ENCODE measurements around the gene LPXN. TPM values are rescaled to one million over a fixed set of nuclear protein-coding genes. Genes with fewer than 3 reads are reported as not detected.

The LPXN gene
- total and polyA plus RNA-seq, 8 donors = 3.2 to 10.4 (median 5.0) TPM

GRCh38 chr11:58493676-58494075, 82.0 kb downstream of the LPXN start:
- Histone ChIP-seq H3K4me1 (no peaks in the 10 kb centered on the region), H3K9me3 (no peaks in the 10 kb centered on the region), H3K27ac (no peak overlapping the region), H3K27me3 (no peaks in the 10 kb centered on the region), H3K4me3 (no peak overlapping the region), H3K36me3 (no peaks in the 10 kb centered on the region)
- WGBS, 2 donors = 76 to 81% methylated on average over 2 of the region's 2 CpGs
- DNase-seq (no peak), ATAC-seq (no peak), FAIRE-seq (no peak)
- intact Hi-C loops (cut with DNase I) = no loop called here
- TF ChIP-seq CTCF (IDR thresholded peaks at IDR 0.05) = no peak

- intact Hi-C loops (cut with DNase I) = no loop called here
Observed at GRCh38 chr11:58490827-58491226, 84.8 kb downstream of the LPXN start.

GRCh38 chr11:58487170-58487569, 88.5 kb downstream of the LPXN start:
- H3K4me3 ChIP-seq = no peak overlapping the region
- no peaks in the 10 kb centered on the region for H3K4me1 ChIP-seq
- DNase-seq (no peak), FAIRE-seq (no peak), ATAC-seq (no peak)
- no peaks in the 10 kb centered on the region for H3K27me3 ChIP-seq
- intact Hi-C loops (cut with DNase I) = no loop called here
- H3K27ac ChIP-seq = no peak overlapping the region
- no peaks in the 10 kb centered on the region for H3K9me3 ChIP-seq
- TF ChIP-seq CTCF (IDR thresholded peaks at IDR 0.05) = no peak
- no peaks in the 10 kb centered on the region for H3K36me3 ChIP-seq

More at GRCh38 chr11:58490827-58491226, 84.8 kb downstream of the LPXN start:
- no peak overlapping the region for H3K27ac ChIP-seq
- no peak for DNase-seq
- H3K4me3 ChIP-seq = no peak overlapping the region
- H3K27me3 ChIP-seq = no peaks in the 10 kb centered on the region
- no peak for FAIRE-seq
- H3K4me1 ChIP-seq = no peaks in the 10 kb centered on the region
- no peaks in the 10 kb centered on the region for H3K9me3 ChIP-seq
- ATAC-seq = no peak
- H3K36me3 ChIP-seq = no peaks in the 10 kb centered on the region
- 63 to 69% methylated on average over 2 of the region's 2 CpGs for WGBS, 2 donors
- no peak for TF ChIP-seq CTCF (IDR thresholded peaks at IDR 0.05)

DNA sequence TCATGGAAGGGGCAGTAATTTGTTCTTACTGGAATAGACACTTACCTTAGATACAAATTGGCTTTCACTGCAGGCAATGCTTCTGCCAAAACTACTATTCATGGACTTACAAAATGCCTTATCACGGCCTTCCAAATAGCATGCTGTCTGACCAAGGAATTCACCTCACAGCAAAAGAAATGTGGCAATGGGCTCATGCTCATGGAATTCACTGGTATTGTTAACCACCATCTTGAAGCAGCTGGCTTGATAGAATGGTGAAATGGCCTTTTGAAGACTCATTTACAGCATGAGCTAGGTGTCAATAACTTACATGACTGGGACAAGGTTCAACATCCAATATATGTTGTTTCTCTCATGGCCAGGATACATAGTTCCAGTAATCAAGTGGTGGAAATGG, 89.7 kb downstream of the LPXN start:
- Histone ChIP-seq H3K27ac (no peak overlapping the region), H3K27me3 (no peaks in the 10 kb centered on the region), H3K4me3 (no peak overlapping the region), H3K36me3 (no peaks in the 10 kb centered on the region), H3K4me1 (no peaks in the 10 kb centered on the region), H3K9me3 (no peaks in the 10 kb centered on the region)
- intact Hi-C loops (cut with DNase I) = no loop called here
- ATAC-seq (no peak), FAIRE-seq (no peak), DNase-seq (no peak)
- 81 to 100% methylated on average over 1 of the region's 1 CpG for WGBS, 2 donors
- no peak for TF ChIP-seq CTCF (IDR thresholded peaks at IDR 0.05)

Other genes starting within 250 kb of the LPXN start
- not detected for gene OR5B17, start 216.8 kb downstream of the LPXN start, total RNA-seq
- gene OR5B17, start 216.8 kb downstream of the LPXN start, polyA plus RNA-seq = not detected
- gene OR5B3, start 169.0 kb downstream of the LPXN start, total RNA-seq = not detected
- not detected for gene OR5B3, start 169.0 kb downstream of the LPXN start, polyA plus RNA-seq
- gene OR5B2, start 147.7 kb downstream of the LPXN start, total RNA-seq = not detected
- gene OR5B2, start 147.7 kb downstream of the LPXN start, polyA plus RNA-seq = not detected
- gene OR5B12, start 133.6 kb downstream of the LPXN start, total RNA-seq = not detected
- not detected for gene OR5B12, start 133.6 kb downstream of the LPXN start, polyA plus RNA-seq
- gene OR5B21, start 67.8 kb downstream of the LPXN start, total RNA-seq = not detected
- not detected for gene OR5B21, start 67.8 kb downstream of the LPXN start, polyA plus RNA-seq
- 10 to 100 TPM; 14.2 to 23.0 (median 21.0) TPM for gene ZFP91, start 3.2 kb upstream of the LPXN start, total RNA-seq
- gene ZFP91, start 3.2 kb upstream of the LPXN start, polyA plus RNA-seq = 10 to 100 TPM in 1 of 2 donors, 1 to 10 TPM in 1; 6.3 to 12.6 TPM
- gene CNTF, start 46.8 kb upstream of the LPXN start, total RNA-seq = under 1 TPM; 0.31 to 0.63 (median 0.51) TPM
- gene CNTF, start 46.8 kb upstream of the LPXN start, polyA plus RNA-seq = under 1 TPM; 0.28 to 0.30 TPM
- gene GLYAT, start 156.1 kb upstream of the LPXN start, total RNA-seq = under 1 TPM in 2 of 6 donors, not detected in 4; 0.18 to 0.32 TPM
- gene GLYAT, start 156.1 kb upstream of the LPXN start, polyA plus RNA-seq = not detected

All from pancreas (tissue), 10 donors.